NCI-H446 treated with DMSO at 0.1 percent for 48 hours (cell line): ENCODE results near the gene KCNK16.

Experiments used
- DNase-seq: peaks from one replicate; lab custom pipeline; 2025; lab: John Stamatoyannopoulos, UW

The KCNK16 gene

GRCh38 chr6:39341937-39342336 is 19.4 kb upstream of the KCNK16 start:
- no peak for DNase-seq

DNA sequence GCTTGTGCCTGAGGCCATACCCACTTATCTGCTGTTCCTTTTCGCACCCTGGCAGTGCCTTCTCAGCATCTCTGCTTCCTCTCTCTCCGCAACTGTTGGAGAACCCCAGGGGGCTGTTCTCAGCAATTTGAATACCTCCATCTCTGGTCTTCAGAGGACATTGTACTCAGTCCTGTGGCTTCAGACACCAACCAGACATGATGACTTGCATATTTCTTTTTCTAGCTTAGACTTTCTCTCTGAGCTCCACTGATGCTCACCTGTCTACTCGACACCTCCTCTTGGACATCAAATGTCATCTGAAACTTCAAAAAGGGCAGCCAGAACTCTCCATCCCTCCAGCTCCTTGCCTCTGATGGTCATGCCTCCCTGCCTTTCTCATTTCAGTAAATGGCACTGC is 18.9 kb upstream of the KCNK16 start:
- no peak for DNase-seq

DNA sequence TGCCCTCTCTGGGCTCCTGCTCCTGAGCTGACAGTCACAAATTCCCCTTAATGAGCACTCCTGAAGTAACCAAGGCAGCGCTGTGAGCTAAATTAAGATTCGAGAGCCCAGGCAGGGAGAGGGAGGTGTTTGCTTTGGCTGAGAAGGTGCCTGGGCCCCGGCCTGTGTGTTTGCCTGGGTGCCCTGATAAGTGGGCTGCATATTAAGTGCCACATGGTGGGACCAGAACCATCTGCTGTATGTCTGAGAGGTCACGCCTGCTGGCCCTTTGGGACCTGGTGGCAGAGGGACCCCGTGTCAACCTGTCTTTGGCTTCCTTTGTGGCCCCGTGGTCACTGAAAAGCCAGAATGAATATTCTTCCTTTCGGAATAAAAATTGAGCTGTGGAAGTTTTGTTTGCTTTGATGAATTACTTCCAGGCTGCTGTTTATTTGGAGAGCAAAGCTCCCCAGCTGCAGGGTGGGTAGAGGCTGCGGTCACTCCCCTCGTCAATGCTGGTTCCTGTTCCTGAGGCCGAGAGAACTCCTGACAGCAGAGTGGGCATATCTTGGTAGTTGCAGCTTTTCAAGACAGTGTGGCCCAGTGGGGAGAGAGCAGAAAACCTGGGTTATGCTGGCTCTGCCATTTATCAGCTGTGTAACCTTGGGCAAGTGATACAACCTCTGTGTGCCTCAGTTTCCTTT is 17.5 kb upstream of the KCNK16 start:
- DNase-seq: peak; percentile 95

DNA sequence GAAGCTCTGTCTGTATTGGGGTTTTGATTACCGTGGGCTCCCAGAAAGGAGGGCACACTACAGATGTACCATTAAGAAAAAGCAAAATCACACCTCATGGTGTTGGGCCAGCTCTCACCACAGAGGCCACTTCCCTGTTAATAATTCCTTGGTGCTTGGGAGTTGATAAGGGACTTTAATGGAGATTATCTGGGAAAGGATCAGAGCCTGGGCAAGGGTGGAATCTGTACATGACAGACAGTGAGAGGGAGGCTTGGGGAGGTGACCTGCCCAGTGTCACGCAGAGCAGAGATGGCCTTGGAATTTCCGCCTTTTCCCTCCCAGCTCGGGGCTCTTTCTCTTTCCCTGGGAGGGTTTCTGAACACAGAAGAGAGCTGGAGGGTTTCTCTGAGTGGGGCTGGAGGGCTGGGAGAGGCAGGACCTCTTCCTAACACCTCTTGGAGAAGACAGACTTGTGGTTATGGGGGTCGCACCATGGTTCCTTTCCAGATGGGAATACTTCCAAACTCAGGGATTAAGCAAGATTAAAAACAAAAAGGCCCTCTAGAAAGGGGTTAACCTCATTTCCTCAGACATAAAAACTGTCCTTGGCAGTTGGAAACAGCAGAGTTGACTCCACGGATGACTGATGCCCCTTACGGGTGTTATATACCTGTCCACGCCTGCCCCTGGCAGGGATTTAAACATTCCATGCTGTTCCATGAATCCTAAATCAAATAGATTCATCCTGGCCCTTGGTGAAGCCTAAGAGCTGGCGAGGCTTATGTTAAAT is 16.8 kb upstream of the KCNK16 start:
- DNase-seq: no peak

- DNase-seq: no peak
Observed at GRCh38 chr6:39338397-39338796, 15.9 kb upstream of the KCNK16 start.

- DNase-seq: no peak
Observed at GRCh38 chr6:39335780-39336545, 13.5 kb upstream of the KCNK16 start.

DNA sequence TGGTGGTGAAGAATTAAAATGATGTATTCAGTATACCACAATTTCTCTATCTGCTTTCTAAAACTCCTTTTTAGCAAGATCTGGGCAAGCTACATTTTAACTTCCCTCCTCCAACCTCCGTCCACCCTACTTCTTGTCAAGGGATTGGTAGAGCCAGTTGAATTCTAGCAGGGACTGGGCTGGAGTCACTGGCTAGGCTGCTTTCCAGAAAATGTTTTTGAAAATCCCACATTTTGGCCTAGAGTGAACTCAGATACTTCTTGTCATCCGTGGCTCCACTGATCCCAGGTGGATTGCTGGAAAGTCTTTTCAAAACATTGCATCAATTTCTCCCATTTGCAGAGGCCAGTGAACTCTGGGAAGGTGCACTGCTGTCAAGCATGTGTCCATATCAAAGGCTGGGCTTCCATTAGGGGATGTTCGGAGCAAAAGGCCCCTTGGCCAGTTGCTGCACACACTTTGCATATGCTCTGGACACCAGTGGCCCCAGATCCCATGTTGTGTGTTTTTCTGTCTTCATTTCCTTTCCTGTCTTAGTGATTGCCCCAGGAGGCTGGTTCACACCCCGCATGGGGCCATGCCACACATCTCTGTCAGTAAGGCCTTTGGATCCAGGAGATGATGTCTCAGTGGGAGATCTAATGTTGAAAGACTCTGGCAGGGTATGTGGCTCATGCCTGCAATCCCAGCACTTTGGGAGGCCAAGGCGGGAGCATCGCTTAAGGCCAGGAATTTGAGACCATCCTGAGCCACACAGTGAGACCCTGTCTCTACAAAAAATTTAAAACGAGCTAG is 11.3 kb upstream of the KCNK16 start:
- DNase-seq: no peak

- peak; percentile 61 for DNase-seq
Observed at GRCh38 chr6:39330476-39330875, 8.0 kb upstream of the KCNK16 start.

GRCh38 chr6:39330057-39330456 is 7.6 kb upstream of the KCNK16 start:
- DNase-seq: no peak

DNA sequence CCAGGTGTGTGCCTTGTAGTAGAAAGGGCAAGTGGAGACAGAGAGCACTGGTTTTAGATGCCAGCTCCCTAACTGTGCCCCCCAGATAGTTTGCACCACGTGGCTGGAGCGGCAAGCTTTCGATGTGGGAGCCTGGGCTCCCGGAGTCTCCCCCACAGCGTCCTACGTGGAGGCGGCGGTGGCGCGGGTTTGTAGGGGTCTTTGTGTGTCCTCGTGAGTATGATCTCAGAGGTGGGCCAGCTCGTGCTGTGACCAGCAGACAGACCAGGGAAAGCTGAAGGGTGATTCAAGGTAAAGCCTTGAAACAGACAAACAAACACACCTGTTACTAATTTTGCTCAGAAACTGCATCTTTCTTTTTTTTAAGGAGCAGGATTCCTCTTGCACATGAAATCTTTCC is 5.6 kb upstream of the KCNK16 start:
- DNase-seq: no peak

DNA sequence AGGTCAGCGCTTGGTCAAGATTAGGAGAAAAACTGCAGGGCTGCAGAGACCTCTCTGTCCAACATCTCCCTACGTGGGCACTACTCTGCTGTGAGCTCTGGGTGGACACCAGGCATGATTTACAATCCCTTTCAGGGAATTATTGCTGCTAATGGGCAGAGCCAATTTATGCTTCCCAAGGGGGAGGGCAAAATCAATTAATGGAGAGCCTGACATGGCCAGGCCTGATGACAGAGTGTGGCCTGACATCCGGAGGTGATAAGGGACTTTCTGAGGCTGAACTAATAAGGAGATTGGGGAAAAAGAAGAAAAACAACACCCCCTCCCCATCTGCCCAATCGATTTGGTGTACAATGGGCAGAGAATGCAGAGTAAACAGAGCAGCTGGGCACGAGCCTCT is 5.0 kb upstream of the KCNK16 start:
- DNase-seq: no peak

DNA sequence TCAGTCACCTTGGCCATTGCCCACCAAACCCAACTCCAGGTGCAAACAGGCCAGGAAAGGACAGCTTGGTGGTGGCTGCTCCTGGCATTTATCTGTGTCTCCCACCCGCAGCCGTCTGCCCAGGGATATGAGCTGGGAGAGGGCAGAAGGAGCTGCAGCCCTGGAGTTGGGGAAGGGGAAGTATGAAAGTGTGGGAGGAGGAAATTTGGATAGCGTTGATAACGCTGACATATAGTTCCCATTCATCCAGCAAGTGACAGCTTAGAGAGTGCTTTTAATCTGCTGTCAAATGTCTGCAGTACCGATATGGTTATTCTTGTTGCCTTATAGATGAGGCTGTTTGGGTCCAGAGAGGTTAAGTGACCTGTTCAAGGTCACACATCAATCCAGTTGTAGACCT is 741 bp downstream of the KCNK16 start:
- no peak for DNase-seq

DNA sequence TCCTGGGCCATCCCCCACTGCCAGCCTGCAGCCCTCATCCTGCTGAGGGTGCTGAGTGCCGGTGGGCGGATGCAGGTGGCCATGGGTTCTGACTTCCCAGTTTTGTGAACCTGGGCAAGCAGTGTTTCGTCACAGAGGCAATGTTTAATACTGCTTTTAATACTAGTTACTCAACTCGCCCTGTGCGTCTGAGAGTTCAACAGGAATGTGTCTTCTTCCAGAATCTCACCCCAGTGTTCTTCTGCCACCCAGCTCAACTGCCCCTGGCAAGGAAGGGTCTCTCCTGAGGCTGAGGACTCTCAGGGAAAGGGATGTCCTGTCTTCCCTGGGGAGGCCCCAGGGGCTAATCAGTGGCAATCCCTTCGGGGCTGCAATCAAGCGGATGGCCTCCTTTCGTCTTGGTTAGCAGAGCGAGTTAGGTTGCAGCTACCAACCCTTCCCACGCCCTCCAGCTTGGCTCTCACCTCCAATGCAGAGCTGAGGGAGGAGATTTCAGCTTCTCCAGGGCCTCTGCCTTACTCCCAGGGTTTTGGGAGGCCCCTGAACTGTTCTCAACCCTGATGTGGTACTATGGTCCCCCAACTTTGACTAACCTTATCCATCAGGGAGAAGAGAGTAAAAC is 2.0 kb downstream of the KCNK16 start:
- no peak for DNase-seq

- DNase-seq: no peak
Observed at GRCh38 chr6:39319621-39320362, 2.7 kb downstream of the KCNK16 start.

- no peak for DNase-seq
Observed at GRCh38 chr6:39317256-39317655, 5.2 kb downstream of the KCNK16 start.

GRCh38 chr6:39314273-39314795 is 8.2 kb downstream of the KCNK16 start, which contains the start of gene KCNK17:
Gene KCNK17 (minus strand): TSS chr6:39314419. CDS start chr6:39314320, 99 bp downstream.
- no peak for DNase-seq

DNA sequence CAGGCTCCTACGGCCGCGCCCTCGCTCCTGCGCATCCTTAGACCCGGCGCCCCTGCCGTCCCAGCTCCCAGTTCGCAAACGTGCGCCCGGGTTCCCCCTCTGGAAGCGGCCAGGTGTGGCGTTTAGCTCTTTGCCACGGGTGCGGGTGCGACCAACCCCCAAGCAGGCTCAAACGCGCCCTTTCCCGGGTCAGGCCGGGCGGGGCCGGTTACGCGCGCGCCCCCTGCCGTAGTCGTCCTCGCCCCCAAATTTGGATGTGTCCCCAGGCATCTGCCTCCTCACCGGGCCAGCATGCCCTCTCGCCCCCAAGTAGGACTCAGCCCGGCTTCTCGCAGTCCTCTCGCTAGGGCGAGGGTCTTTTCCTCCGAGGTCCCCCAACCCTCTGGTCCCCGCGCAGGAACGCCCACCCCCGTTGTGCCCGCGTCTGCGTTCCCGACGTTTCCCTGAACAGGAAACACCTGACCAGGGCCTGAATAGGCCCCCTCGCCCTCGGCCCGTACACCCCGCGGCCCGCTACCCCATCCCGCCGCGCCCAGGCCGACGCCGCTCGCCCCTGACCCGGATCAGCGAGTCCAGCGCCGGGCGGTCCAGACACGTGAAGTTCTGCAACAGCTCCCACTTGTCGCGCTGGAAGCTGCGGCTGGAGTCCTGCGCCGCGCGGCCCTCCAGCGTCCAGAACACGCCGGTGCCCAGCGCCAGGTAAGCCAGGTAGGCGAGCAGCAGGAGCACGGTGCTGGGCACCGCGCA is 8.8 kb downstream of the KCNK16 start:
- DNase-seq: no peak

DNA sequence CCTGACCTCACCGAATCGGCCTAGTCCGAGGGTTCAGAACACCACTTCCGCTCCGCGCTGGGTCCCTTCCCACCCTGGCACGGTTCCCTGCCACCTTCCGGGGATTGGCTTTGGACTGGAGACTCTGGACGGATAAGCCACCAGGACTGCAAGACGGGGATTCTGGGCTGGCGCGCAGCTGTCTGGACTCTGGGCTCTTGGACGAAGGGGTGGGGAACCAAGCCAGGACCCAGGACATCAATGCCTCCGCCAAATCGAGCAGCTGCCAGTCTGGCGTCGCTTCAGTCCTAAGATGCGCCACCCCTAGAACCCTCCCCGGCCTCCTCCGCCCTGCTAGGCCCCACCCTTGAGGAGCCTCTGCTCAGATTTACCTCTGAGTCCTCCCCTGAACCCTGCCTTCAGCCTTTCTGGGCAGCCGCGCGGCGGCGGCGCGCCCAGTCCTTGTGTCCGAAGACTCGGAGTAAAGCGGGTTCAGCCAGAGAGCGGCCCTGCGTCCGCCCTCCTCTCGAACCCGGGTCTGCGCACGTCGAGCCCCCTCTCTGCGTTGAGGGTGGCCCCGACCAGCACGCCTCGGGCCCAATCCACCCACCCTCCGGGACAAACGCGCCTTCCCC is 9.5 kb downstream of the KCNK16 start:
- peak; percentile 81 for DNase-seq

GRCh38 chr6:39310542-39310941 is 12.0 kb downstream of the KCNK16 start:
- DNase-seq: no peak
